ENCODE results near the gene KBTBD6.

GRCh38 chr13:41137951-41138350 is 5.3 kb upstream of the KBTBD6 start:
- TF ChIP-seq POLR2AphosphoS5 (IDR thresholded peaks at IDR 0.05) (no peak), CTCF (IDR thresholded peaks at IDR 0.05) (no peak), POLR2A (IDR thresholded peaks at IDR 0.05) (no peak)

Measured in upper lobe of left lung (tissue), 4 donors.